ENCODE results near the gene ERICH6.

ERICH6 gene

DNA sequence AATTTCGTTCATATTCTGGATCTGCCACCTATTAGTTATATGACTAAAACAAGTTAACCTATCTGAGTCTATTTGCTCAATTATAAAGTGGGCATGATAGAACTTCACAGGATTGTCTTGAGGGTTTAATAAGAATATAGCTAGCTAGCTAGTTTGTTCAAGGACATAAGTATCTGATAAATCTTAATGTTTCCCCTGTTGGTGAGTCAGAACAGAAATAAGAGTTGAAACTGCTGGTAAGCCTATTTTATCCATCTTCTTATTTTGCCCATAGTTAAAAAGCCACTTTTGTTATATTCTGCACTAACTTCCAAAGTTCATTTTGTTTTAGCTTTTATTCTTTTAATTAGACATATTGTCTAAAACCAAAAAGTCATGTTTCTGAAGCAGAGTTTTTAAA lies 91.2 kb downstream of the ERICH6 start:
- peak in 1 of 5 experiments; percentile 62 for DNase-seq

- no peak for DNase-seq
Measured at GRCh38 chr3:150611666-150612065, 92.1 kb downstream of the ERICH6 start.

- DNase-seq = no peak
Measured at GRCh38 chr3:150610785-150611184, 92.9 kb downstream of the ERICH6 start.

- no peak for DNase-seq
Measured at GRCh38 chr3:150609988-150610387, 93.7 kb downstream of the ERICH6 start.

Data from T-helper 2 cell (primary cell).